SJSA1 (cell line): ENCODE results near the gene APBB2. TPM values are rescaled to one million over a fixed set of nuclear protein-coding genes. Genes with fewer than 3 reads are reported as not detected.

Source experiments
- DNase-seq, 2 experiments: peaks; one replicate each; pipeline ENCODE4 v3.0.0-alpha.2; 2015 to 2020; ENCODE audit warnings: low spot score in 2 of 2, low read depth in 1 of 2
- H3K27ac ChIP-seq: fragments of 250-450 bp; sonication (Bioruptor Pico); 2 replicates; pipeline ENCODE4 v1.5.1; 2020; ENCODE audit warnings: mild to moderate bottlenecking, moderate library complexity
- H3K27me3 ChIP-seq: fragments of 250-450 bp; sonication (Bioruptor Pico); replicated peaks from 2 replicates; pipeline ENCODE4 v1.5.1; 2020; ENCODE audit warnings: mild to moderate bottlenecking, moderate library complexity
- H3K36me3 ChIP-seq: fragments of 250-450 bp; sonication (Bioruptor Pico); 2 replicates; pipeline ENCODE4 v1.5.1; 2020; ENCODE audit warnings: mild to moderate bottlenecking
- H3K4me1 ChIP-seq: fragments of 250-450 bp; sonication (Bioruptor Pico); replicated peaks from 2 replicates; pipeline ENCODE4 v1.6.1; 2021; ENCODE audit warnings: mild to moderate bottlenecking
- H3K4me3 ChIP-seq: fragments of 250-450 bp; sonication (Bioruptor Pico); 2 replicates; pipeline ENCODE4 v1.5.1; 2020; ENCODE audit warnings: mild to moderate bottlenecking
- H3K9me3 ChIP-seq: fragments of 250-450 bp; sonication (Bioruptor Pico); replicated peaks from 2 replicates; pipeline ENCODE4 v1.5.1; 2020; ENCODE audit warnings: mild to moderate bottlenecking
- total RNA-seq: library from RNA; depleted of rRNA; stranded (reverse); fragments of >200 nt; shearing (Covaris generic); gene quantifications from 2 replicates; pipeline ENCODE4 v1.2.3, GENCODE V29; 2014

Gene APBB2
- total RNA-seq, 1 experiment from 2014 or later, result 12.9 TPM

GRCh38 chr4:41122775-41123174, 91.6 kb downstream of the APBB2 start:
- Histone ChIP-seq H3K4me1 (peaks cover 12% of the 10 kb centered on the region), H3K27ac (no peak overlapping the region), H3K4me3 (no peak overlapping the region), H3K9me3 (no peaks in the 10 kb centered on the region), H3K36me3 (no peaks in the 10 kb centered on the region), H3K27me3 (no peaks in the 10 kb centered on the region)
- no peak for DNase-seq

- Histone ChIP-seq H3K27me3 (no peaks in the 10 kb centered on the region), H3K4me1 (peaks cover 12% of the 10 kb centered on the region), H3K4me3 (no peak overlapping the region), H3K36me3 (no peaks in the 10 kb centered on the region), H3K9me3 (no peaks in the 10 kb centered on the region), H3K27ac (no peak overlapping the region)
- no peak for DNase-seq
Measured at GRCh38 chr4:41122309-41122708, 92.0 kb downstream of the APBB2 start.

GRCh38 chr4:41121906-41122305, 92.4 kb downstream of the APBB2 start:
- H3K9me3 ChIP-seq, result no peaks in the 10 kb centered on the region
- H3K4me1 ChIP-seq, result peaks cover 12% of the 10 kb centered on the region
- H3K4me3 ChIP-seq, result no peak overlapping the region
- H3K27me3 ChIP-seq, result no peaks in the 10 kb centered on the region
- no peak for DNase-seq
- H3K27ac ChIP-seq, result no peak overlapping the region
- H3K36me3 ChIP-seq, result no peaks in the 10 kb centered on the region

GRCh38 chr4:41120297-41121217, 93.8 kb downstream of the APBB2 start:
- Histone ChIP-seq H3K27ac (no peak overlapping the region), H3K4me3 (no peak overlapping the region), H3K4me1 (peaks cover 11% of the 10 kb centered on the region), H3K9me3 (no peaks in the 10 kb centered on the region), H3K27me3 (no peaks in the 10 kb centered on the region), H3K36me3 (no peaks in the 10 kb centered on the region)
- DNase-seq, result no peak

- DNase-seq, result no peak
- H3K4me1 ChIP-seq, result peaks cover 4% of the 10 kb centered on the region
- no peak overlapping the region for H3K4me3 ChIP-seq
- no peak overlapping the region for H3K27ac ChIP-seq
- H3K9me3 ChIP-seq, result no peaks in the 10 kb centered on the region
- H3K27me3 ChIP-seq, result no peaks in the 10 kb centered on the region
- no peaks in the 10 kb centered on the region for H3K36me3 ChIP-seq
Measured at GRCh38 chr4:41119867-41120295, 94.5 kb downstream of the APBB2 start.

GRCh38 chr4:41111791-41112190, 102.6 kb downstream of the APBB2 start:
- Histone ChIP-seq H3K9me3 (no peaks in the 10 kb centered on the region), H3K36me3 (no peaks in the 10 kb centered on the region), H3K27ac (no peak overlapping the region), H3K4me1 (no peaks in the 10 kb centered on the region), H3K27me3 (no peaks in the 10 kb centered on the region), H3K4me3 (no peak overlapping the region)
- no peak for DNase-seq

- H3K36me3 ChIP-seq, result no peaks in the 10 kb centered on the region
- no peaks in the 10 kb centered on the region for H3K4me1 ChIP-seq
- no peaks in the 10 kb centered on the region for H3K27me3 ChIP-seq
- no peak overlapping the region for H3K4me3 ChIP-seq
- H3K27ac ChIP-seq, result no peak overlapping the region
- no peaks in the 10 kb centered on the region for H3K9me3 ChIP-seq
- DNase-seq, result no peak
Measured at GRCh38 chr4:41110050-41110449, 104.3 kb downstream of the APBB2 start.

- no peak for DNase-seq
- Histone ChIP-seq H3K36me3 (no peaks in the 10 kb centered on the region), H3K4me1 (no peaks in the 10 kb centered on the region), H3K9me3 (no peaks in the 10 kb centered on the region), H3K27me3 (no peaks in the 10 kb centered on the region), H3K4me3 (no peak overlapping the region), H3K27ac (no peak overlapping the region)
Measured at GRCh38 chr4:41108481-41108880, 105.9 kb downstream of the APBB2 start.

GRCh38 chr4:41106694-41107419, 107.5 kb downstream of the APBB2 start:
- Histone ChIP-seq H3K9me3 (no peaks in the 10 kb centered on the region), H3K27me3 (no peaks in the 10 kb centered on the region), H3K4me1 (no peaks in the 10 kb centered on the region), H3K27ac (no peak overlapping the region), H3K36me3 (no peaks in the 10 kb centered on the region), H3K4me3 (no peak overlapping the region)
- no peak for DNase-seq

GRCh38 chr4:41106081-41106480, 108.3 kb downstream of the APBB2 start:
- Histone ChIP-seq H3K4me3 (no peak overlapping the region), H3K27me3 (no peaks in the 10 kb centered on the region), H3K27ac (no peak overlapping the region), H3K4me1 (no peaks in the 10 kb centered on the region), H3K36me3 (no peaks in the 10 kb centered on the region), H3K9me3 (no peaks in the 10 kb centered on the region)
- DNase-seq, result no peak

GRCh38 chr4:41104155-41104554, 110.2 kb downstream of the APBB2 start:
- H3K27ac ChIP-seq, result no peak overlapping the region
- H3K9me3 ChIP-seq, result no peaks in the 10 kb centered on the region
- H3K27me3 ChIP-seq, result no peaks in the 10 kb centered on the region
- no peak overlapping the region for H3K4me3 ChIP-seq
- DNase-seq, result no peak
- no peaks in the 10 kb centered on the region for H3K36me3 ChIP-seq
- no peaks in the 10 kb centered on the region for H3K4me1 ChIP-seq

- no peaks in the 10 kb centered on the region for H3K9me3 ChIP-seq
- H3K27me3 ChIP-seq, result no peaks in the 10 kb centered on the region
Measured at GRCh38 chr4:41103657-41104056, 110.7 kb downstream of the APBB2 start.

GRCh38 chr4:41102414-41103092, 111.8 kb downstream of the APBB2 start:
- DNase-seq, result no peak
- H3K9me3 ChIP-seq, result no peaks in the 10 kb centered on the region
- H3K36me3 ChIP-seq, result no peaks in the 10 kb centered on the region
- no peak overlapping the region for H3K4me3 ChIP-seq
- no peaks in the 10 kb centered on the region for H3K4me1 ChIP-seq
- no peak overlapping the region for H3K27ac ChIP-seq
- no peaks in the 10 kb centered on the region for H3K27me3 ChIP-seq

More at GRCh38 chr4:41103657-41104056, 110.7 kb downstream of the APBB2 start:
- no peak overlapping the region for H3K4me3 ChIP-seq
- H3K36me3 ChIP-seq, result no peaks in the 10 kb centered on the region
- H3K4me1 ChIP-seq, result no peaks in the 10 kb centered on the region
- H3K27ac ChIP-seq, result no peak overlapping the region
- no peak for DNase-seq
